ENCODE data around the gene ACTL7B.

Gene ACTL7B

GRCh38 chr9:108812396-108813025, 43.3 kb downstream of the ACTL7B start:
- Mint-ChIP-seq H3K27me3 (peaks cover 18% of the 10 kb centered on the region), H3K36me3 (ENCODE audit: low read depth) (no peaks in the 10 kb centered on the region), H3K27ac (no peak overlapping the region), H3K9me3 (no peaks in the 10 kb centered on the region), H3K4me1 (ENCODE audit: low read depth) (peaks cover 1% of the 10 kb centered on the region), H3K4me3 (no peak overlapping the region)
- DNase-seq, result no peak

DNA sequence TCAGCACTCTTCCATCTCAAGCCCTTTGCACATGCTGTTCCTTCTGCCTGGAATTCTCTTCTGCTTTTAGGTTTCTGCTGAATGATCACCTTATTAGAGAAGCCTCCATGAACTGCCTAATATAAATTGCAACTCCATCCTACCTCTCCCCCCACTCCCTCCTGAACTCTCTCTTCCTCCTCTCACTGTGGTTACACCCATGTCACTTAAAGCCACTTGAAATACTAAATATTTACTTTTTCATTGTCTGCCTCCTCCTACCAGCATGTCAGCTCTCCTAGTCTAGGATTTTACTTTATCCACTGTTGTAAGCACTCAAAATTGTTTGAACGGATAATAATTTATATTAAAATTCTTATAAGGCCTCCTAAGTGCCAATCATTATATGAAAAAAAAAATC, 43.8 kb downstream of the ACTL7B start:
- no peak for DNase-seq
- Mint-ChIP-seq H3K36me3 (ENCODE audit: low read depth) (no peaks in the 10 kb centered on the region), H3K4me1 (ENCODE audit: low read depth) (peaks cover 1% of the 10 kb centered on the region), H3K9me3 (no peaks in the 10 kb centered on the region), H3K4me3 (no peak overlapping the region), H3K27me3 (peaks cover 18% of the 10 kb centered on the region), H3K27ac (no peak overlapping the region)

- no peak for DNase-seq
- H3K36me3 Mint-ChIP-seq (ENCODE audit: low read depth), result no peaks in the 10 kb centered on the region
- no peak overlapping the region for H3K4me3 Mint-ChIP-seq
- H3K9me3 Mint-ChIP-seq, result no peaks in the 10 kb centered on the region
- no peak overlapping the region for H3K27ac Mint-ChIP-seq
- peaks cover 1% of the 10 kb centered on the region for H3K27me3 Mint-ChIP-seq
- H3K4me1 Mint-ChIP-seq (ENCODE audit: low read depth), result no peaks in the 10 kb centered on the region
Measured at GRCh38 chr9:108809269-108809668, 46.5 kb downstream of the ACTL7B start.
